K562 (cell line): ENCODE data around the gene TIGD4. TPM values are rescaled to one million over a fixed set of nuclear protein-coding genes. Genes with fewer than 3 reads are reported as not detected.

Experiments
- ATAC-seq: fragments of 200-7000 bp; cut with Tn5 transposase; 3 replicates; pipeline ENCODE4 v1.9.1; 2020; ENCODE audit warnings: moderate library complexity
- BruUV-seq: library from RNA; stranded (reverse); fragments of 400-500 nt; replicated peaks from 2 replicates; lab custom pipeline; 2021; lab: Mats Ljungman, UMichigan
- CTCF ChIA-PET: fragments of 300-600 bp; formaldehyde crosslinking; extraction: SDS; loops from one replicate; lab custom pipeline; 2021; ENCODE audit warnings: low intra/inter-chr PET ratio; lab: Yijun Ruan, JAX
- POLR2A ChIA-PET: fragments of 300-600, 350-650 bp; sonication (Branson Sonifier 250); formaldehyde crosslinking; extraction: SDS; loops from one replicate; lab custom pipeline; 2021; ENCODE audit warnings: antibody characterized with exemption, inconsistent platforms; lab: Yijun Ruan, JAX
- DNase-seq, 4 experiments: peaks; one replicate each; pipeline versions ENCODE4 v3.0.0 to v3.0.0-alpha.2; 2011 to 2018; ENCODE audit warnings: low spot score in 3 of 4, mixed read lengths in 3 of 4; ENCODE audit errors: extremely low read depth in 1 of 4
- FAIRE-seq: peaks from 2 replicates; lab custom pipeline; 2011; peaks lifted over from hg19 to GRCh38; lab: Jason Lieb, UNC
- H2AFZ ChIP-seq: 2 replicates; pipeline ENCODE4 v1.6.0; 2011; ENCODE audit warnings: low read depth, low read length, control low read depth, inconsistent platforms
- H3K27ac ChIP-seq: fragments of 200-600 bp; 3 replicates; pipeline ENCODE4 v1.8.0; 2011; ENCODE audit warnings: low read depth, mild to moderate bottlenecking, control low read depth, inconsistent platforms, low read length, moderate library complexity, mixed read lengths; ENCODE audit errors: extremely low read depth
- H3K27me3 ChIP-seq, 2 experiments: fragments of 300-600 bp in 1 of 2; 2 replicates in 1 of 2; 3 replicates in 1 of 2; pipeline versions ENCODE4 v1.6.0 to v1.8.0; 2011; ENCODE audit warnings: inconsistent platforms in 2 of 2, low read length in 2 of 2, mild to moderate bottlenecking in 1 of 2, mixed read lengths in 1 of 2, moderate library complexity in 1 of 2; ENCODE audit not compliant: control insufficient read depth in 2 of 2, insufficient read depth in 2 of 2
- H3K36me3 ChIP-seq: fragments of 300-600 bp; 3 replicates; pipeline ENCODE4 v1.8.0; 2011; ENCODE audit warnings: mild to moderate bottlenecking, low read length, inconsistent platforms; ENCODE audit not compliant: control insufficient read depth, insufficient read depth
- H3K4me1 ChIP-seq, 2 experiments: fragments of 200-600 bp in 1 of 2; replicated peaks in 1 of 2; 2 replicates in 1 of 2; 3 replicates in 1 of 2; pipeline versions ENCODE4 v1.5.1 to v1.8.0; 2011; ENCODE audit warnings: inconsistent platforms in 2 of 2, low read length in 2 of 2, mild to moderate bottlenecking in 1 of 2, mixed read lengths in 1 of 2, moderate library complexity in 1 of 2; ENCODE audit not compliant: control insufficient read depth in 2 of 2, insufficient read depth in 2 of 2
- H3K4me2 ChIP-seq: 2 replicates; pipeline ENCODE4 v1.6.1; 2011; ENCODE audit warnings: low read length, control low read depth, inconsistent platforms, mixed read lengths; ENCODE audit not compliant: insufficient read depth
- H3K4me3 ChIP-seq: fragments of 200-600 bp; sonication (generic), shearing (Covaris generic); 2 replicates; pipeline ENCODE4 v1.5.1; 2016; ENCODE audit warnings: control low read depth, inconsistent platforms
- H3K79me2 ChIP-seq: fragments of 200-600 bp; 3 replicates; pipeline ENCODE4 v1.8.0; 2011; ENCODE audit warnings: low read length, inconsistent platforms; ENCODE audit not compliant: control insufficient read depth, insufficient read depth
- H3K9ac ChIP-seq, 2 experiments: 2 replicates each; pipeline versions ENCODE4 v1.6.0 to v1.6.1; 2011; ENCODE audit warnings: low read depth in 2 of 2, low read length in 2 of 2, control low read depth in 1 of 2, inconsistent platforms in 1 of 2, mild to moderate bottlenecking in 1 of 2, mixed read lengths in 1 of 2; ENCODE audit not compliant: insufficient read depth in 1 of 2
- H3K9me1 ChIP-seq: one replicate; pipeline ENCODE4 v1.6.0; 2011; ENCODE audit warnings: inconsistent platforms, mild to moderate bottlenecking, low read length, moderate library complexity; ENCODE audit not compliant: control insufficient read depth, insufficient read depth
- H3K9me3 ChIP-seq: replicated peaks from 2 replicates; pipeline ENCODE4 v1.5.1; 2011; ENCODE audit warnings: low read depth, low read length, inconsistent platforms; ENCODE audit not compliant: control insufficient read depth, insufficient read depth
- H4K20me1 ChIP-seq: replicated peaks from 2 replicates; pipeline ENCODE4 v1.6.1; 2011; ENCODE audit warnings: low read length, inconsistent platforms, mixed read lengths; ENCODE audit not compliant: control insufficient read depth, insufficient read depth
- CBFA2T3 ChIP-seq: fragments of 450-650 bp; IDR thresholded peaks from 2 replicates; pipeline ENCODE4 v1.6.1; 2017
- CHD1 ChIP-seq: fragments of 200-600 bp; sonication (generic); IDR thresholded peaks from one replicate; pipeline ENCODE4 v1.6.1; 2012; ENCODE audit warnings: mild to moderate bottlenecking, moderate library complexity, low read length, inconsistent platforms
- ESRRB ChIP-seq: fragments of 250-450 bp; sonication (Bioruptor Pico); IDR thresholded peaks from 2 replicates; pipeline ENCODE4 v1.5.0; 2020; ENCODE audit warnings: mild to moderate bottlenecking, moderate library complexity, borderline replicate concordance
- MED1 ChIP-seq: sonication (generic); formaldehyde crosslinking; IDR thresholded peaks from 2 replicates; pipeline ENCODE4 v1.8.1; 2023; ENCODE audit warnings: missing genetic modification reagents, borderline replicate concordance
- MEF2D ChIP-seq: conservative IDR thresholded peaks from 2 replicates; pipeline ENCODE4 v1.6.1; 2016; ENCODE audit warnings: low read depth, missing genetic modification characterization, missing compliant biosample characterization
- MYBL2 ChIP-seq, 2 experiments: fragments of 450-650 bp in 1 of 2; sonication (generic) in 1 of 2; formaldehyde crosslinking in 1 of 2; IDR thresholded peaks; 2 replicates each; pipeline versions ENCODE4 v1.6.1 to v1.8.1; 2017 to 2022; ENCODE audit warnings: borderline replicate concordance in 1 of 2, inconsistent platforms in 1 of 2, low read depth in 1 of 2, mild to moderate bottlenecking in 1 of 2, missing genetic modification reagents in 1 of 2, moderate library complexity in 1 of 2
- PURB ChIP-seq: sonication (generic); formaldehyde crosslinking; IDR thresholded peaks from 2 replicates; pipeline ENCODE4 v1.9.0; 2021; ENCODE audit warnings: low read depth, mild to moderate bottlenecking, missing genetic modification reagents
- PYGO2 ChIP-seq: fragments of 450-650 bp; IDR thresholded peaks from 2 replicates; pipeline ENCODE4 v1.6.1; 2016; ENCODE audit warnings: mild to moderate bottlenecking, missing genetic modification characterization, moderate library complexity, missing compliant biosample characterization
- SREBF2 ChIP-seq: sonication (generic); formaldehyde crosslinking; IDR thresholded peaks from 2 replicates; pipeline ENCODE4 v1.4.0; 2020; ENCODE audit warnings: mild to moderate bottlenecking, missing genetic modification reagents
- SRSF3 ChIP-seq: fragments of 200-400 bp; formaldehyde crosslinking; IDR thresholded peaks from 2 replicates; pipeline ENCODE4 v1.6.1; 2016; ENCODE audit warnings: mild to moderate bottlenecking, low read length, moderate library complexity; ENCODE audit not compliant: insufficient read depth
- TCF7L2 ChIP-seq: fragments of 150-350 bp; IDR thresholded peaks from 2 replicates; pipeline ENCODE4 v1.6.1; 2016; ENCODE audit warnings: low read depth, mild to moderate bottlenecking, low read length, moderate library complexity
- ZNF165 ChIP-seq: fragments of 250-450 bp; sonication (Bioruptor Pico); IDR thresholded peaks from 2 replicates; pipeline ENCODE4 v1.4.0; 2020; ENCODE audit warnings: borderline replicate concordance
- WGBS: fragments of 100-300 bp; shearing (Covaris generic); methylation state at CpG from one replicate; pipeline ENCODE4 v1.1.6; 2016; ENCODE audit warnings: low coverage, mixed read lengths; ENCODE audit not compliant: insufficient coverage; ENCODE audit errors: missing lambda C conversion rate; 5-methylcytosine and 5-hydroxymethylcytosine counted together
- in situ Hi-C: fragments of 300-500 bp; cut with MboI; formaldehyde crosslinking; loops from 4 replicates; pipeline ENCODE4 v1.15.0; 2018; ENCODE audit warnings: inconsistent platforms, mixed read lengths
- intact Hi-C: fragments of 100-400 bp; cut with micrococcal nuclease; formaldehyde crosslinking; loops from 2 replicates; pipeline ENCODE4 v1.14.2; 2022
- polyA plus RNA-seq, 8 experiments: library from polyadenylated mRNA; depleted of rRNA in 4 of 8; stranded (reverse) in 5 of 8; unstranded in 3 of 8; fragments of >200 nt; fragmentation: Nextera tagmentation in 2 of 8; fragmentation: Illumina TruSeq in 1 of 8; extraction: Ambion mirVana in 2 of 8; extraction: Trizol in 1 of 8; gene quantifications; 2 replicates each; pipeline versions ENCODE4 v1.2.1 to v1.2.3, GENCODE V29; 2011 to 2014; ENCODE audit warnings: inconsistent platforms in 1 of 8, missing spikeins in 1 of 8
- total RNA-seq, 7 experiments: library from RNA; depleted of rRNA in 6 of 7; stranded (reverse); fragments of >200 nt in 6 of 7; fragmentation: Illumina TruSeq in 2 of 7; extraction: Trizol in 2 of 7; gene quantifications; 2 replicates each; pipeline versions ENCODE4 v1.2.1 to v1.2.3, GENCODE V29; 2011 to 2021; ENCODE audit warnings: low replicate concordance in 1 of 7
- TF ChIP-seq, protein P1 (sequence below): fragments of 250-450 bp; sonication (Bioruptor Pico); IDR thresholded peaks from 2 replicates; pipeline ENCODE4 v1.4.0; 2020; ENCODE audit warnings: mild to moderate bottlenecking, moderate library complexity
- TF ChIP-seq, protein P2 (sequence below): sonication (generic); formaldehyde crosslinking; IDR thresholded peaks from 2 replicates; pipeline ENCODE4 v1.8.1; 2023; ENCODE audit warnings: mild to moderate bottlenecking, missing genetic modification reagents
- TF ChIP-seq, protein P3 (sequence below): fragments of 450-650 bp; IDR thresholded peaks from 2 replicates; pipeline ENCODE4 v1.6.1; 2016; ENCODE audit warnings: missing biosample characterization, missing genetic modification characterization

The TIGD4 gene
- total and polyA plus RNA-seq, 9 of the 15 experiments (the other 6 are each of a cell fraction or from before 2014, with no cell fraction given): 0.07 to 0.28 (median 0.18) TPM

DNA sequence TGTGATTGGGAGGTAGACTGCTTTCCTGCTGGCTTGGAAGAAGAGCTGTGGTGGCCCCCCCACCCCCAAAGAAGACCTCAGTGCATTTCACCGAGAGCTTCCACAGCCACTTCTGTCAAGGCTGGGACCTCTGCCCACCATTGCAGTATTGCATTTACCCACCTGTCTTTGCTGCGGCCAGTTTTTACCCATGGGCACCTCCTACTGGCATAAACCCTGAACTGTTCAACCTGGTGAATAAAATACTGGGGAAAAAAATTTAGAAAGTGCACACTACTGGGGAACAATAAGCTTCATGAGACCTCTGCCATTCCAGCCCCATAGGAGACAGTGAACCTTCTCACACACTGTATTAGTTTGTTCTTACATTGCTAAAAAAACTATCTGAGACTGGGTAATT is 40.5 kb upstream of the TIGD4 start:
- Histone ChIP-seq H2AFZ (no peak overlapping the region), H3K9me3 (peaks cover 3% of the 10 kb centered on the region; the same call in 1 of the 2 replicates), H3K4me2 (no peak overlapping the region), H3K79me2 (no peaks in the 10 kb centered on the region), H3K27me3 (no peaks in the 10 kb centered on the region), H3K4me3 (no peak overlapping the region), H3K9me1 (no peaks in the 10 kb centered on the region), H3K4me1 (no peaks in the 10 kb centered on the region), H3K27ac (no peak overlapping the region), H4K20me1 (no peaks in the 10 kb centered on the region), H3K36me3 (no peaks in the 10 kb centered on the region), H3K9ac (no peak overlapping the region)
- no peak for FAIRE-seq
- DNase-seq: no peak
- 100% methylated on average over 2 of the region's 2 CpGs for WGBS
- POLR2A ChIA-PET: no interaction called here
- in situ Hi-C loops: no loop called here
- ATAC-seq: no peak
- intact Hi-C loops: no loop called here
- CTCF ChIA-PET: no interaction called here
- no TSS peak for BruUV-seq
- TF ChIP-seq MED1 (CRISPR knock-in tag) (no peak), ZNF165 (CRISPR knock-in tag) (no peak), PYGO2 (tag) (no peak), MEF2D (no peak), PURB (no peak), SREBF2 (CRISPR knock-in tag) (no peak), CBFA2T3 (no peak), ESRRB (CRISPR knock-in tag) (no peak), CHD1 (no peak), MYBL2 (IDR thresholded peaks at IDR 0.05; ENCODE audit: low read depth) (no peak), MYBL2 (CRISPR knock-in tag; IDR thresholded peaks at IDR 0.05; ENCODE audit: borderline replicate concordance) (no peak), SRSF3 (no peak), TCF7L2 (no peak)
- TF ChIP-seq, protein P1, sequence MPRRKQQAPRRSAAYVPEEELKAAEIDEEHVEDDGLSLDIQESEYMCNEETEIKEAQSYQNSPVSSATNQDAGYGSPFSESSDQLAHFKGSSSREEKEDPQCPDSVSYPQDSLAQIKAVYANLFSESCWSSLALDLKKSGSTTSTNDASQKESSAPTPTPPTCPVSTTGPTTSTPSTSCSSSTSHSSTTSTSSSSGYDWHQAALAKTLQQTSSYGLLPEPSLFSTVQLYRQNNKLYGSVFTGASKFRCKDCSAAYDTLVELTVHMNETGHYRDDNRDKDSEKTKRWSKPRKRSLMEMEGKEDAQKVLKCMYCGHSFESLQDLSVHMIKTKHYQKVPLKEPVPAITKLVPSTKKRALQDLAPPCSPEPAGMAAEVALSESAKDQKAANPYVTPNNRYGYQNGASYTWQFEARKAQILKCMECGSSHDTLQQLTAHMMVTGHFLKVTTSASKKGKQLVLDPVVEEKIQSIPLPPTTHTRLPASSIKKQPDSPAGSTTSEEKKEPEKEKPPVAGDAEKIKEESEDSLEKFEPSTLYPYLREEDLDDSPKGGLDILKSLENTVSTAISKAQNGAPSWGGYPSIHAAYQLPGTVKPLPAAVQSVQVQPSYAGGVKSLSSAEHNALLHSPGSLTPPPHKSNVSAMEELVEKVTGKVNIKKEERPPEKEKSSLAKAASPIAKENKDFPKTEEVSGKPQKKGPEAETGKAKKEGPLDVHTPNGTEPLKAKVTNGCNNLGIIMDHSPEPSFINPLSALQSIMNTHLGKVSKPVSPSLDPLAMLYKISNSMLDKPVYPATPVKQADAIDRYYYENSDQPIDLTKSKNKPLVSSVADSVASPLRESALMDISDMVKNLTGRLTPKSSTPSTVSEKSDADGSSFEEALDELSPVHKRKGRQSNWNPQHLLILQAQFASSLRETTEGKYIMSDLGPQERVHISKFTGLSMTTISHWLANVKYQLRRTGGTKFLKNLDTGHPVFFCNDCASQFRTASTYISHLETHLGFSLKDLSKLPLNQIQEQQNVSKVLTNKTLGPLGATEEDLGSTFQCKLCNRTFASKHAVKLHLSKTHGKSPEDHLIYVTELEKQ (CRISPR knock-in tag): no peak
- TF ChIP-seq, protein P2, sequence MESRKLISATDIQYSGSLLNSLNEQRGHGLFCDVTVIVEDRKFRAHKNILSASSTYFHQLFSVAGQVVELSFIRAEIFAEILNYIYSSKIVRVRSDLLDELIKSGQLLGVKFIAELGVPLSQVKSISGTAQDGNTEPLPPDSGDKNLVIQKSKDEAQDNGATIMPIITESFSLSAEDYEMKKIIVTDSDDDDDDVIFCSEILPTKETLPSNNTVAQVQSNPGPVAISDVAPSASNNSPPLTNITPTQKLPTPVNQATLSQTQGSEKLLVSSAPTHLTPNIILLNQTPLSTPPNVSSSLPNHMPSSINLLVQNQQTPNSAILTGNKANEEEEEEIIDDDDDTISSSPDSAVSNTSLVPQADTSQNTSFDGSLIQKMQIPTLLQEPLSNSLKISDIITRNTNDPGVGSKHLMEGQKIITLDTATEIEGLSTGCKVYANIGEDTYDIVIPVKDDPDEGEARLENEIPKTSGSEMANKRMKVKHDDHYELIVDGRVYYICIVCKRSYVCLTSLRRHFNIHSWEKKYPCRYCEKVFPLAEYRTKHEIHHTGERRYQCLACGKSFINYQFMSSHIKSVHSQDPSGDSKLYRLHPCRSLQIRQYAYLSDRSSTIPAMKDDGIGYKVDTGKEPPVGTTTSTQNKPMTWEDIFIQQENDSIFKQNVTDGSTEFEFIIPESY (CRISPR knock-in tag): no peak
- TF ChIP-seq, protein P3, sequence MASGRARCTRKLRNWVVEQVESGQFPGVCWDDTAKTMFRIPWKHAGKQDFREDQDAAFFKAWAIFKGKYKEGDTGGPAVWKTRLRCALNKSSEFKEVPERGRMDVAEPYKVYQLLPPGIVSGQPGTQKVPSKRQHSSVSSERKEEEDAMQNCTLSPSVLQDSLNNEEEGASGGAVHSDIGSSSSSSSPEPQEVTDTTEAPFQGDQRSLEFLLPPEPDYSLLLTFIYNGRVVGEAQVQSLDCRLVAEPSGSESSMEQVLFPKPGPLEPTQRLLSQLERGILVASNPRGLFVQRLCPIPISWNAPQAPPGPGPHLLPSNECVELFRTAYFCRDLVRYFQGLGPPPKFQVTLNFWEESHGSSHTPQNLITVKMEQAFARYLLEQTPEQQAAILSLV: no peak
